ENCODE data around the gene AKT2. TPM values are rescaled to one million over a fixed set of nuclear protein-coding genes. Genes with fewer than 3 reads are reported as not detected.
"Not testable (repeated sequence)": the region's sequence is repeated elsewhere in the genome, so short reads cannot be mapped to it uniquely, and the experiment has no call there.

Gene AKT2
- 125 TPM for polyA plus RNA-seq (2013, experiment 1 of 2; ENCODE audit: insufficient read length)
- polyA plus RNA-seq (2013, experiment 2 of 2; ENCODE audit: insufficient read length) = 122 TPM

DNA sequence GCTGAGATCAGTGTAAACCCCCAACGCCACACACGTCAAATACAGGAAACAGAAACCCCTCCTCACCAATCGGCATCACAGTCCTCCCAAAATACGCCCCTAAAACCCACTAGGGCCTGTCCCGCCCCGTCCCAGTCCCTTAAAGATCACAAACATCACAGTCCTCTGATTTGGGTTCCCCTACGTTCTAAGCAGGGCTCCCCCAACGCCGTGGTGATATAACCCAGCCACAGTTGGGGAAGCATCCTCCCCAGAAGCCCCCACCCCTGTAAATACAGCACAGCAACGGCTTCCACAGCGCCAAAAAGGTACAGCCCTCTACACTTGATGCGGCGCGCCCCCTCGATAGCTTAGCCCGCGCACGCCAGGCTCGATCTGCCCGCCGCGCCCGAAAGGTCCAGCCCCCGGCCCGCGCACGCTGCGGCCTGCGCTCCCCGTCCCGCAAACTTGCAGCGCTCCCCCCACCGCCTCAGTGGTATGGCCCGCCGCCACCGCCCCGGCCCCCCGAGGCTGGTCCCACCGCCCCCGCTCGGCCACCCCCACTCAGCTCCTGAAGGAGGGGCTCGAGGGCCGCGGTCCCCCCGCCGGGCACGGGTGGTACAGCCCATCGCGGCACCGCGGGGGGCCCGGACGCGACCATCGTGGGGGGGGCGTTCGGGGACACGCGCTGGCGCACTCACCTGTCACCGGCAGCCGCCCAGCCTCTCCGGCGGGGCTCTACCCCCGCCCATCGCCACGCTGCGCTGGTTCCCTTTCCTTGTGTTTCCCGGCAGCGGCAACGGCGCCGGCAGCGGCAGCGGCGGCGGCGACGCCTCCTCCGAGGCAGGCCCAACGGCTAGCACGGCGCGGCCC lies at the start of gene AKT2:
TSS of gene AKT2 (minus strand) at position 845 of the 852 bp plus-strand sequence. CDS start 20,078 bp downstream, outside the sequence.
- DNase-seq = peak; percentile 74

DNA sequence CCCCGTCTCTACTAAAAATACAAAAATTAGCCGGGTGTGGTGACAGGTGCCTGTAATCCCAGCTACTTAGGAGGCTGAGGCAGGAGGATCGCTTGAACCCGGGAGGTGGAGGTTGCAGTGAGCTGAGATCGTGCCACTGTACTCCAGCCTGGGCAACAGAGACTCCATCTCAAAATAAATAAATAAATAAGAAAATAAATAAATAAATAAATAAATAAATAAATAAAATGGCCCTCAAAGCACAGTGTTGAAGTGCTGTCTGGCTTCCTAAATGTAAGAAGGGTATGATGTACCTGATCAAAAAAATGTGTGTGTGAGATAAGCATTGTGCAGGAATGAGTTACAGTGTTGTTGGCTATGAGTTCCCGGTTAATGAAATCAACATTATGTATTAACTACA lies 47.9 kb upstream of the AKT2 start:
- DNase-seq = not testable (repeated sequence)

DNA sequence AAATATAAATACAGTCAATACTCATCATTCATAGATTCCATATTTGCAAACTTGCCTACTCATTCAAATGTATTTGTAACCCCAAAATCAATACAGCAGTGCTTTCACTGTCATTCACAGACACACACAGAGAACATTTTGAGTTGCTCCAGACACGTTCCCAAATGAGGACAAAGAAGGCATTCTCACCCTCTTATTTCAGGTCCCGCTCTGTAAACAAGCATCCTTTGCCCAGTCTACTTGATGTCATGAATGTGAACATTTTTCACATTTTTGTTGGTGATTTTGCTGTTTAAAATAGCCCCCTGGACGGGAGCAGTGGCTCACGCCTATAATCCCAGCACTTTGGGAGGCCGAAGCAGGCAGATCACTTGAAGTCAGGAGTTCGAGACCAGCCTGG lies 47.5 kb upstream of the AKT2 start:
- DNase-seq = no peak

DNA sequence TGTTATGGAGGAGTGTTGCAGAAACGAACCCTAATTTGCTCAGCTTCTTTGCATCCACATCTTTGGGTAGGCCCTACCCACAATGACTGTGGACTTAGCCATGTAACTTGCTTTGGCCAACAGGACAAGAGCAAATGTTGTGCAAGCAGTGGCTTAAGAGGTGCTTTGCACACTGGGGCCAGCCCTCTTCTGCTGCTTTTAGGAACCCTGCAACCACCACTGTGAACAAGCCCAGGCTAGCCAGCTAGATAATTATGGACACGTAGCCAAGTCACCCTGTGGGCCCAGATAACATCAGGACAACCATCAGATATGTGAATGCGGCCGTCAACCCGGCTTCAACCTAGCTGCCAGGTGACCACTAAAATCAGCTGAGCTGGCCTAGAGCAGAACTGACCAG lies 45.9 kb upstream of the AKT2 start:
- DNase-seq = no peak

DNA sequence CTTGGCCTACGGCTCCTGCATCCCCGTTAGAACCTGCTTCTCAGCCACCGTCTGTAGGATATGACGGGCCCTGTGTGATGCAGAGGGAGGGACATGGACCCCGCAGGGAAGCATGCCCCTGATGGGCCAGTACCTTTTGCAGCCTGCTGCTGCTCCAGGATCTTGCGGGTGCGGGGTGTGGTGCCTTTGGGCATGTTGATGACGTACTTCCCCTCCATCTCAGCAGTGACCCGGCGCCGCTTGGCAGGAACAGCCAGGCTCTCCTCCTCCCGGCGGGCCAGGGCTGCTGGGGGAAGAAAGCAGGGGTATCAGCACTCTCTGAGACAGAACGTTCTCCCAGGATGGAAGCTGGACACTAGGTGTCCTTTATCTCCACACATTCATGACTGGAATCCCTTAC lies 41.1 kb upstream of the AKT2 start:
- DNase-seq = no peak

DNA sequence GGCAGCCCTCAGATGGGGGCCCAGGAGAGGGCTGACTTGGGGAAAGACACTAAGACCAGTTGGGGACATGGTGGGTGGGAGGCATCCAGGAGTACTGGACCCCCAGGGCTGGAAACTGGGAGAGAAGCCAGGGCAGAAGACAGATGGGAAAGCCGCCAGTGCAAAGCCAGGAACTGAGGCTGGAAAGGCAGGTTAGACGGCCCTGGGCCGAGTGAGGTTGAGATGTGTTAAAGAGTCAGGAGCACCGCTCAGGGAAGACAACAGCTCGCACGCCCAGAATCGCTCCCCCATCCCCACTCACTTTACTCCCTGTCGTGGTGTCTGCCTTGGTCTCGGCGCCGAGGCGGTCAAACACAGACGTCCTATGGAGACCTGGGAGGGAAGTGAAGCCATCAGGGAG lies 38.6 kb upstream of the AKT2 start:
- DNase-seq = no peak

DNA sequence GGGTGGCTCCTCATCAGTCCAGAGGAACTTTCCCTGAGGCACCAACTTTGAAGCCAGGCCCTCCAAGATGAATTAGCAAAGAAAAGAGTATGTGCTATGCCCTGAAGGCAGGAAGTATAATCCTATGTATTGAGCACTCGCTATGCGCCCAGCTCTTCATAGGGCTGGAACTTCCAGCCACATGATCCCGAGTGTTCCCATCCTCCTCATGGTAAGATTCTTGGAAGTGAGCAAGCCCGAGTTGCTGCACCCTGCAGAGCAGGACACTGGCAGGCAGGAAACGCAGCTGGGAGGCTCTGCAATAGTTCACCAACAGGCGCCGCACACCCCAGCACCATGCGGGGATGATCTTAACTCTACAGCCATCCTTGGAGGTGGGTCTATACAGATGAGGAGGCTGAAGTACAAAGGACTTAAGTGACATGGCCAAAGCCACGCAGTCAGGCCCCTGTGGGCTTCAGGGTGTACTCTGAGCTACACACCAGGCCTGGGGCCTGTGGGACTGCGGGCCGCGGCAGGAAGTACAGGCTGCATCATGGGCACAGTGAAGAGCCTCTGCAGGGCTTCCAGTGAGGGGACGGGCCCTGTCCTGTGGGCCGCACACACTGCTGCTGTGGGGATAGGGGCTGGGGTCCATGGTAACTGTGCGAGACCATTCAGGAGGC lies 37.9 kb upstream of the AKT2 start:
- no peak for DNase-seq

DNA sequence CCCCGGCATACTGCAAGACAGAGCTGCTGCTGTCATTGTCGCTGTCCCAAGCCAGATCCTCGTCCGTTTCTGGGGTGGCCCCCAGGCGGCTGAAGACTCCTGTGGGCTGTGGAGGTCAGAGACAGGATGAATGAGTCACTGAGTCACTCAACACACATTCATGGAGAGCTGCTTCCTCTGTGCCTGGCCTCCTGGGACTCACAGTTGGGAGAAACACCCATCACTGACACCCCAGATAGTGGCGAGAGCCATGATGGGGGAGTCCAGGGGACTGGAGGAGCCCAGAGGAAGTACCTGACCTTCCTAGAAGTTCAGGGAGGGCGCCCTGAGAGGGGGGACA lies 37.1 kb upstream of the AKT2 start:
- DNase-seq = no peak

DNA sequence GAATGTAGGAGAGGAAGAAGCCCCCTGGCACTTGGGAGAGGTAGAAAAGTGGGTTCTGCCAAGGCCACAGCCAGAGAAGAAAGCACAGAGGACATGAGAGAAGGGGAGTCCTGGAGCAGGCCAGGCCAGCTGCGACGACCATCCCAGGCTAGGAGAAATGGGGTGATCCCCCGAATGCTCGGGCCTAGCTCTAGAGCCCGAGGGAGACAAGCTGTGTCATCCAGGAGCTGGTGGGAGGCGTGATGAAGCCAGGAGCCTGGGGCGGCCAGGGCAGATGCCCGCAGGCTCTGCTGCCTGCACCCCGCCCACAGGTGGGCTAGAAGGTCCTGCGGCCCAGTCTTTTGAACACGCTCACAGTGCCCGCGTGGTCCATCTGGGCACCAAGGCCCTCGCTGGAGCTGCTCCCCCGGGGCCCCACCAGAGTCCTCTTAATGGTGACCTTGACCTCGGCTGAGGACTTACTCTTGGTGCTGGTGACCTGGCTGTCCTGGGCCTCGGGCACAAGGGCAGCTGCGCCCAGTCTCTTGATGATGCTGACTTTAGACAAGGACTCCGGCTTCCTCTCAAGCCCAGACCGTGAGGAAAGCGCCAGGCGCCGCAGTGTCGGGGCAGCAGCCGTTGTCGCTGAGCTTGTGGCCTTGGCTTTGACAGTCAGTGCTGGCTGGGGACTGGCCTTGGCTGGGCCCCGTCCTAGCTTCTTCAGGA lies 36.6 kb upstream of the AKT2 start:
- DNase-seq = no peak

DNA sequence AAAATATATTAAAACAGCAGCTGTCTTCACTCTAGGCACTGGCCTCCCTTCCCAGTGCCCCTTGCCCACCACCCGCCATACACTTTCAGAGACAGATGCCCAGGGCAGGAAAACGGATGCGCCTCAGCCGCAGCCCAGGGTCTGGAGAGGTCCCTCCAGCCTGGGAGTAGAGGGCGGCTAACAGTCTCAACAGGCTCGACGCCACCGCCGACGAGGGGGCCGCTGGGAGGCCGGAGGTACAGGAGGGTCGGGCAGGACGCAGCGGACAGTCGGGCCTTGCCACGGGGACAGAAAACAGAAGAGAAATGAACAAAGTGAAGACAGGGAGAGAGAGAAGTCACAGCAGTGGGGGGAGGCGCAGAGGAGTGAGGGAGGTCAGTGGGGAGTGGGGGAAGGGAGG lies 35.9 kb upstream of the AKT2 start:
- DNase-seq = no peak

DNA sequence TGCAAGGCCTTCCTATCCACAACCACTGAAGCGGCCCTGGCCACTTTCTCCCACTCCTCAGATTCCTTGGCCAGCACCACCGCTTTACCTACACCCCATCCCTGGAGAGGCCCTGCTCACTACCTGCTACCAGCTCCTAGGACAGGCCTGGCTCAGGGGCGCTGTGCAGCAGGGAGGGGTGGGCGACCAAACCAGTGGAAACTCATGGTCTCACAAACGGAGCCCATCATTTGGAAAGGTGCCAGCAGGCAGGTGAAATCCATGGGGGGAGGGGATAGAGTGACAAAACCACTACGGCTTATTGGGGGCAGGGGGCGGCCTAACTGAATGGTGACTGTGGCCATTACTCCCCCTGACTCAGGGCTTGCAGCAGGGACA lies 35.4 kb upstream of the AKT2 start:
- DNase-seq = no peak

DNA sequence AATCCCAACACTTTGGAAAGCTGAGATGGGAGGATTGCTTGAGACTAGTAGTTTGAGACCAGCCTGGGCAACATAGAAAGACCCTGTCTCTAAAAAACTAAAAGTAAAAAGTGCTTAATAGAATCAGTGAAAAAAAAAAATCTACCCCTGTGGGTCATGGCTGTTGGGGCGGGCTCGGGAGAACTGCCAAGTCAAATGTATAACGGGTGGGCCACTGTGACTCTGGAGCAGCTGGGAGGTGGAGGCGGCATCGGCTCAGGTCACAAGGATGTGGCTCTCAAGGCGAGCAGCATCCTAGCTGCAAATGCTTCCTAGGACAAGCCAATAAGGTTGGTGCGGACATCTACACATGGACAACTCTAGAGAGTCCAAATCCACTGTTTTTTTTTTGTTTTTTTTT lies 32.2 kb upstream of the AKT2 start:
- DNase-seq = no peak

DNA sequence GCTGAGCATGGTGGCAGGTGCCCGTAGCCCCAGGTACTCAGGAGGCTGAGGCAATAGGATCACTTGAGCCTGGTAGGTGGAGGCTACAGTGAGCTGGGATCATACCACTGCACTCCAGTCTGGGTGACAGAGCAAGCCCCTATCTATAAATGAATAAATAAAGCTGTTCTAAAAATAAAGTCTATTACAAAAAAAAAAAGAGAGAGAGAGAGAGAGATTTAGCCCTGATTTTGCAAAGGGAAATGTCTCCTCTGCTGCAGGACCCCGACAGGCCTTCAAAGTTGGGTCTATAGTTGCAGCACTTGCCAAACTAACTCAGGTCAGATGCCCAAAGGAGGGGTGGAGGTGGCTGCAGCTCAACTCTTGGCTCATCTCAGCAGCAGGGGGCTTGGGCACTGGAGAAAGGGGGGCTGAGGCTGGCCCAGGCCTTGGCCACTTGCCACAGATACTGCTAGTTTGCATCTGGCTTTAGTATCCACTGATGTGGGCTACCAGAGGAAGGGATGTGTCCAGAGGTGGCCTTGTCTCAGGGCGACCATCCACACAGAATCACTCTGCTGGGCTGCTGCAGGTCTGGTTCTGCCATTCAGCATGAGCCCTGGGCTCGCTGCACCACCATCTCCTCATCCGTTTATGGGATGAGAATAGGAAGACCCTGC lies 30.8 kb upstream of the AKT2 start:
- DNase-seq = no peak

DNA sequence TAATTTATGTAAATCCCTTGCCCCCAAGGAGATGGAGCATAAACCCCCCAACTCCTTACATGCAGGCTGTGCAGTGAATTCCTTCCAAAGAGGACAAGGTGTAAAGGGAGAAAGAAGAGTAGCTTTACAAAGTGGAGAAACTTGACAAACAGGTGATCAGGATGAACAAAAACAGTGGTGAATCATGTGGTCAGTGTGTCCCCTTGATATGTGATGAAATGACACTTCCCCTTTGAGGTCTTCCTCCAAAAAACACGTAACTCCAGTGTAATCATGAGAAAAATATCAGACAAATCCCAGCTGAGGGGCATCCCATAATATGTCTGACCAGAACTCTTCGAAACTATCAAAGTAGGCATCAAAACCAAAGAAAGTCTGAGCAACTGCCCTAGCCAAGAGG lies 29.5 kb upstream of the AKT2 start:
- no peak for DNase-seq

DNA sequence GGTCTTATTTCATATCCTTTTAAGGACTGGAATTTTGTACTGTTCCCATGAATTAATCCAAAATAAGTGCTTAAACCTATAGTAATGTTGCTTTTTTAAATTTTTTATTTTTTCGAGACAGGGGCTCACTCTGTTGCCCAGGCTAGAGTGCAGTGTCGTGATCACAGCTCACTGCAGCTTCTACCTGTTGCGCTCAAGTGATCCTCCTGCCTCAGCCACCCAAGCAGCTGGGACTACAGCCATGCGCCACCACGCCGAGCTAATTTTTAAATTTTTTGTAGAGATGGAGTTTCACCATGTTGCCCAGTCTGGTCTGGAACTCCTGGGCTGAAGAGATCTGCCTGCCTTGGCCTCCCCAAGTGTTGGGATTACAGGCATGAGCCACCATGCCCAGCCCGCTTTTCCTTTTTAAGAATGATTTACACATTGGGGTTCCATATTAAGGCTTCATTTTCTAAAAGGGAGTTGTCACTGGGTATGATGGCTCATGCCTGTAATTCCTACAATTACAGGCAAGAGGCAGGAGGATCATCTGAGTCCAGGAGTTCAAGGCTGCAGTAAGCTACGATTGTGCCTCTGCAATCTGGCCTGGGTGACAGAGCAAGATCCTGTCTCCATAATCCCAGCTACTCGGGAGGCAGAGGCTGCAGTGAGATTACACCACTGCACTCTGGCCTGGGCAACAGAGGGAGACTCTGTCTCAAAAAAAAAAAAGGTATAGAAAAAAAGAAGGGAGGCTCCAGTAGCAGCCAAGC lies 28.3 kb upstream of the AKT2 start:
- DNase-seq = no peak

DNA sequence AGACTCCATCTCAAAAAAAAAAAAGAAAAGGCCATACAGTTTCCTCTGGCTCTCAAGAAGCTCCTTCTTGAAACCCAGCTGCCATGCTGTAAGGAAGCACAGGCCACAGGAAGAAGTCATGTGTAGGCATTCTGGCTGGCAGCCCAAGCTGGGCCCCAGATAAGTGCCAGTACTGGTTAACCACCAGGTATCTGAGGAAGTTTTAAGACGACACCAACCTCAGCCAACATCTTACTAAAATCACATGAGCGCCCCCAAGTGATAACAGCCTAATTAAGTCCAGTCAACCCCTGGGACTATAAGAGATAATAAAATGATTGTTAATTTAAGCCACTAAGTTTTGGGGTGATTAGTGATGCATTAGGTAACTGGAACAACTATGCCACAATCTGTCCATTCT lies 27.4 kb upstream of the AKT2 start:
- DNase-seq = no peak

DNA sequence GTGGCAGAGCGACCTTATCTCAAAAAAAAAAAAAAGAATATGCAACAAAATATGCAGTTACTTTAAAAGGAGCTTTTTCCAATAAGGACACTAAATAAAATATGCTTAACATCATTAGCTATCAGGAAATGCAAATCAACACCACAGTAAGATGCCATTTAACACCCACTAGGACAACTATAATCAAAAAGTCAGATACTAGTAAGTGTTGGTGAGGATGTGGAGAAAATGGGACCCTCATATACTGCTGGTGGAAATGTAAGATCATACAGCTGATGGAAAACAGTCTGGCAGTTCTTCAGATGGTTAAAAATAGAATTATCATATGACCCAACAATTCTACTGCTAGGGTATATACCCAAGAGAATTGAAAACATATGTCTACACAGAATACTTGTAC lies 24.5 kb upstream of the AKT2 start:
- no peak for DNase-seq

DNA sequence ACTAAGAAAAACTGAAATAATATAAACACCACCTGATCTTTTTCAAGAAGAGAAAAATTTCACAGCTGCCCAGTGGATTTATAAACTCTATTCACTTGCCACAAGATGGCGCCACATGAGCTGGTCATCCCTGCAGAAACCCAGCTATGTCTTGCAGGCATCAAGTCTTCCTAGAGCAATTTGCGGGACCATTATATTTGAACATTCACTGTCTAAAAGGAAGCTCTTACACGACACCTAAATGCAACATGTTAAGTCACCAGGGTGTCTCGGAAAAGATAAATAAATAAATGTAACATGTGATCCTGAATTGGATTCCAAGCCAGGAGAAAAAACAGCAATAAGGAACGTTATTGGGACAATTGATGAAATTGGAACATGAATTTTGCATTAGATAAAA lies 20.3 kb upstream of the AKT2 start:
- peak; percentile 85 for DNase-seq

DNA sequence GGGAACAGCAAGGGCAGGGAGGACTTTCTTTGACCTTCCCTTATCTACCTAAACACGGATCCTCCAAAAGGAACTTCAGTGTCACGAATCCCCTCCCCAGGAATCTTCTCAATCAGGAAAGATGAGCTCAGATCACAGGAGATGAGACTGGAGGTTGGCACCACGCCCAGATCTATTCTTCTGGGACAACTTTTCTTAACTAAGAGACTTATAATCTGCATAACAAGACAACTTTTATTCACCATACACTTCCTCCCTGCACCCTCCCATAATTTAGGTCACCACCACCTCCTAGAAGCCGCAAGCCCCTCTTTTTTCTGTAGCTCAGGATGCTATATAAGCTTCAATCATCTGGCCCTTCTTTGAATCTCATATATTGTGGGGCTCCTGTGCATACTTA lies 19.2 kb upstream of the AKT2 start:
- peak; percentile 28 for DNase-seq

DNA sequence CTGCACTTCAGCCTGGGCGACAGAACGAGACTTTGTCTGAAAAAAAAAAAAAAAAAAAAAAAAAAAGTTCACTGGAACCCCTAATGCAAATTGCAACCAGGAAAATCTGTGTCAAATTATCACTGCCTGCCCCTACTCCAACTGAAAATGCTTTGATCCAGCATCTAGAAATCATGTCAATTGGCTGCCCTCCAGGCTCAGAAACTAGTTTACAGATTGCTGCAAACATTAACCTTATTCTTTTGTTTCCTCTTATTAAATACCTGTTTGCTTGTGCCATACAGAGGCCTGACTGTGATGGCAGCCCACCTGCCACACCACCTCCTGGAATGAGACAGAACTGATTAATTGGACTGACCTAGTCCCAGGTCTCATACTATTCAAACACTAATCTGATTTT lies 18.6 kb upstream of the AKT2 start:
- no peak for DNase-seq

DNA sequence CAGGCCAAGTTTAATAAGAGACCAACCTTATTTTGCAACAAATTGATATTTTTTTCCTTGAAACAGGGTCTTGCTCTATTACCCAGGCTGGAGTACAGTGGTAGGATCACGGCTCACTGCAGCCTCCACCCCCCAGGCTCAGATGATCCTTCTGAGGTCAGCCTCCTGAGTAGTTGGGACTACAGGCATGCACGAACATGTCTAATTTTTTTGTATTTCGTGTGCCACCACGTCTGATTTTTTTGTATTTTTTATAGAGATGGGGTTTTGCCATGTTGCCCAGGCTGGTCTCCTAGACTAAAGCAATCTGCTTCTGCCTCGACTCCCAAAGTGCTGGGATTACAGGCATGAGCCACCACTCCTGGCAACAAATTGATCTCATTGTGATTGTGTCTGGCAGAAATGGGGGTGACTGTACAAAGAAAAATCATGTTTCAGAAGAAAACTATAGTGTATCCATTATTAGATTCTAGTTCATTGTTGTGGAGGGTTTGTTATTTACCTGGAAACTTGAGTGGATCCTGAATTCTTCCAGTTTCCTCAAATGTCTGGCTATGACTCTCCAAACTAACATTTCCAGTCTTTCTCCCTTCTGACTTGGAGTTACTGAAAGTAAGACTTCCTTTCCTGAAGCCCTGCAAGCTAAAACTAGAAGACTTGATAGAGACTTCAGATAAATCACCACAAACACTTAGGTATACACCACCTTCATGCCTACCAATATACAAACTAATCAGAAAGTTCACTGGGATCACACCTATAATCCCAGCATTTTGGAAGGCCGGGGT lies 17.3 kb upstream of the AKT2 start:
- no peak for DNase-seq

DNA sequence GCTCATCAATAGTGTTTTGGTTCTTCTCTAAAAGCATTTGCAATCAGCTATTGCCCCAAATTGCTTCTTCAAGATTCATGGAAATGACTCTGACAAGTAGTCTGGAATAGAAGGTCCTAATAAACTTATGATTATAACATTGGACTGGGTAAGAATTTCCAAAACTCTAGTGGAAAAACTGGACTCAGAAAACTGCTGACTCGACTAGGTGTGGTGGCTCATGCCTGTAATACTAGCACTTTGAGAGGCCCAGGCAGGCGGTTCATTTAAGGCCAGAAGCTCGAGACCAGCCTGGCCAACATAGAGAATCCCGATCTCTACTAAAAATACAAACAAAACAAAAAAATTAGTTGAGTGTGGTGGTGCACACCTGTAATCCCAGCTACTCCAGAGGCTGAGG lies 15.5 kb upstream of the AKT2 start:
- DNase-seq = no peak
